GM15510 (cell line): ENCODE measurements around the gene USH1G.

ENCODE experiments used
- POLR2A ChIP-seq: IDR thresholded peaks from 3 replicates; pipeline ENCODE4 v1.6.1; 2011; ENCODE audit warnings: borderline replicate concordance; ENCODE audit not compliant: insufficient read length; ENCODE audit errors: extremely low read depth

The USH1G gene

GRCh38 chr17:74943808-74944522 lies 20.9 kb upstream of the USH1G start:
- TF ChIP-seq POLR2A: no peak

- TF ChIP-seq POLR2A: no peak
Measured at GRCh38 chr17:74941128-74941725, 18.2 kb upstream of the USH1G start.

GRCh38 chr17:74939534-74939933 lies 16.5 kb upstream of the USH1G start:
- no peak for TF ChIP-seq POLR2A

GRCh38 chr17:74938194-74938950 lies 15.3 kb upstream of the USH1G start:
- no peak for TF ChIP-seq POLR2A

- no peak for TF ChIP-seq POLR2A
Measured at GRCh38 chr17:74937064-74938051, 14.3 kb upstream of the USH1G start.

- TF ChIP-seq POLR2A: no peak
Measured at GRCh38 chr17:74936470-74936799, 13.4 kb upstream of the USH1G start.

GRCh38 chr17:74935585-74936469 lies 12.8 kb upstream of the USH1G start, which contains the start of gene OTOP3:
TSS of gene OTOP3 (plus strand) at chr17:74935898. CDS start at chr17:74935922, 24 bp downstream.
- TF ChIP-seq POLR2A: no peak

GRCh38 chr17:74935048-74935447 lies 12.0 kb upstream of the USH1G start:
- TF ChIP-seq POLR2A: no peak

- TF ChIP-seq POLR2A: no peak
Measured at GRCh38 chr17:74930535-74931036, 7.5 kb upstream of the USH1G start.

GRCh38 chr17:74928786-74929185 lies 5.7 kb upstream of the USH1G start:
- no peak for TF ChIP-seq POLR2A

- no peak for TF ChIP-seq POLR2A
Measured at GRCh38 chr17:74925242-74925641, 2.2 kb upstream of the USH1G start.

- no peak for TF ChIP-seq POLR2A
Measured at GRCh38 chr17:74924250-74924948, 1.3 kb upstream of the USH1G start, which contains the start of gene OTOP2. TSS of gene OTOP2 (plus strand) at chr17:74924273. CDS start at chr17:74924633, 360 bp downstream.
